Right forelimb (tissue), 1 donor: Measurements from ENCODE around the gene MYO7B.

Experiments used
- DNase-seq: peaks from one replicate; pipeline ENCODE4 v3.0.0-alpha.2; 2018

The MYO7B gene

GRCh38 chr2:127640082-127641072 lies 104.9 kb downstream of the MYO7B start:
- no peak for DNase-seq

DNA sequence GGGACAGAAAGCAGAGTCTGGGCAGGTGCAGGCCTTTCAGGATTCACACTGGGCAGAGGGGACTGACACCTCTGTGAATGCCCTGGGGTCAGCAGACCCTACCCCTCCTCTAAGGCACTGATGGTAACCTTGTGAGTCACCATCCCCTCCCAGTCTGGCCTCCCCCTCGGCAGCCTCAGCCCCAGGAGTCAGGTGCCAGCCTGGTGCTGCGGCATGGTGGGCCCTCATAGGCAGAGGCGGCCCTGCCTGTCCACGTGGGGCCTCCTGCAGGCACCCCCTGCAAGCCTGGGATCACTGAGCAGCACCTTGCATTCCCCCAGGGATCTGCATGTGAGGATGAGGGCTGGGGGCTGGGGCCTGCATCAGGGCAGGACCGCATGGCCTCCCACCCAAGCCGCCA lies 105.7 kb downstream of the MYO7B start:
- DNase-seq = no peak

DNA sequence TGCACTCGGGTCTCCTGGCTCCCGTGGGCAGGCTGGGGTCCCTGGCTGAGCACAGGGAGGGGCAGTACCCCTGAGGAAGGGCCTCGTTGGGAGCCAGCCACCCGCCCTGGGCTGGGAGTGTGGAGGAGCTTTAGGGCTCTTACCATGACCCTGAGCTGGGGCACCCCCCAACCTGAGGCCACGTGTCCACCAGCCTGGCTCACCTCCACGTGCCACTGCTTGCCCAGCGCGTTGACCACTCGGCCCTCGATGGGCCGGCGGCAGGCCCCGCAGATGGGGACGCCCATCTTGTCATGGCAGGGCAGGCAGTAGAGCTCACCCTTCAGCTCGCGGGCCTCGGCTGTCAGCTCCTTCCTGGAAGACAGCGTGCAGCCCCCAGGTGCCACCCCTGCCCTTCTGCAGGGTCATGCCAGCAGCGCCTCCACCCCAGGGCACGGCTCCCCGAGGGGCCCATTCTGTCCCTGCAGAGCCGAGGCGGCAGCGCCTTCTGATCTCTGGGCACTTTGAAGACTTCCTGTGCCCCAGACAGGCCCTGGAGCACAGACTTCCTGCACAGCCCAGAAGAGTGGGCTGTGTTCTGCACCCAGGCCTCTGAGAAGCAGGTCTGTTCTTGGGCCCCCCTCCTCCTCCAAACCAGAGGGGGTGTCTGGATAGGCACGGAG lies 106.5 kb downstream of the MYO7B start:
- no peak for DNase-seq

- no peak for DNase-seq
These were observed 107.4 kb downstream of the MYO7B start for GRCh38 chr2:127642706-127643438.

DNA sequence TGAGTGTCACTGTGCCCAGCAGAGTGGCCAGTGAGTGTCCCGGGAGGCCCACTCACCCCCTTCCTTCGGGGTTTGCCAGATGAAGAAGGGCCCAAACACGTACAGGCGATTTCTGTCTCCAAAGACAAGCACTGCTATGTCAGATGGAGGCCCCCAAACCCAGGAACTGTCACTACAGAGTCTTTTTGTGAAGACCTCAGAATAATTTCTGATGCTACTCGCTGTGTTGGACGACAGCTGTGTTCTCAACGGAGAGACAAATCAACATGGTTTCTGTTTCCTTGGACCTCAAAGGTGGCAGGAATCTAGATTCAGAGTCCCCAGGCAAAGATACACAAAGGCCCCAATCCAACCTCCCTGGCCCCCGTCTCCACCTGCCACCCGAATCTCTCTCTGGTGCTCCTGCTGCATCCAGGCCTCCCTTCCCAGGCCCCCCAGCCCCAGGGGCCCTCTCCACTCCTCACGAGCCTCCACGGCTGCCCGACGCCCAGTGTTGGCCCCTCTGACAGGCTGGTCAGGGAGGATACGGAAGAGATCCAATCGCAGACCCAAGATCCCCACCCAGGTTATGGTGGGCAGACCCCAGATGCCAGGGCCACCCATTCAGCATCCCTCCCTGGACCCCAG lies 108.1 kb downstream of the MYO7B start:
- DNase-seq = no peak

- no peak for DNase-seq
These were observed 108.9 kb downstream of the MYO7B start for GRCh38 chr2:127644066-127645025.

- no peak for DNase-seq
These were observed 109.5 kb downstream of the MYO7B start for GRCh38 chr2:127645026-127645394.

- DNase-seq = no peak
These were observed 110.2 kb downstream of the MYO7B start, which contains the start of gene GPR17 for GRCh38 chr2:127645395-127646291. GPR17 (plus strand) TSS chr2:127646153; CDS start chr2:127650736, 4,583 bp downstream.

DNA sequence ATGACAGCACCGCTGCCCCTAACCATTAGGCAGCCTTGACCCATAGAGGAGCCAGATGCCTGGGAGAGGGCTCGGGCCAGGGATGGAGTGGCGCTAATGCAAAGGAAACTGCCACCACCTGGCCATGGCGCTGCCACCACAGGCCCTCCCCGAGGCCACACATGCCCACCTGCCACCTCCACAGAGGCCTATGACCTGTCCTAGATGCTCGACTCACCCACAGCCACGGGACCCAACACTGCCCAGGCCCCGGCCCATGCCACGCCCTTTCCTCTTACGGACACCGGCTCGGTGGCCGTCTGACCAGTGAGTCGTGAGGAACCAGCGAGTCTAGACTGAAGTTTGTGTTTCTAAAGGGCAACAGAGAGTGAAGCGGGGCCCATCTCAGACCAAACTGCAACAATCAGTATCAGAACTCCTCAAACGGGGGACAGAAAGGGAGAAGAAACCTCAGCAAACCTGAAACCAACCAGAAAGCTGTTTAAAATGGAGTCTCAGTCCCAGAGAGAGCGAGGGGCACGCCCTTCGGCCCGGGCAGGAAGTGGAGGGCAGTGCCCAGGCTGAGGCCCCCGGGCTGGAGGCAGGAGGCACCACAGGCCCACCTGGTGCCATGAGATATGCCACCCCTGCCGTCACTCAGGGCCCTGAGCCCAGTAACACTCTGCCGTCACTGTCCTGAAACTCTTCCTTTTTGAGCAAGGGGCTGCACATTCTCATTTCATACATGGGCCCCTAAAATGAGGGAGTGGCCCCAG lies 111.2 kb downstream of the MYO7B start:
- DNase-seq = no peak

GRCh38 chr2:127647242-127648190 lies 112.0 kb downstream of the MYO7B start:
- no peak for DNase-seq

DNA sequence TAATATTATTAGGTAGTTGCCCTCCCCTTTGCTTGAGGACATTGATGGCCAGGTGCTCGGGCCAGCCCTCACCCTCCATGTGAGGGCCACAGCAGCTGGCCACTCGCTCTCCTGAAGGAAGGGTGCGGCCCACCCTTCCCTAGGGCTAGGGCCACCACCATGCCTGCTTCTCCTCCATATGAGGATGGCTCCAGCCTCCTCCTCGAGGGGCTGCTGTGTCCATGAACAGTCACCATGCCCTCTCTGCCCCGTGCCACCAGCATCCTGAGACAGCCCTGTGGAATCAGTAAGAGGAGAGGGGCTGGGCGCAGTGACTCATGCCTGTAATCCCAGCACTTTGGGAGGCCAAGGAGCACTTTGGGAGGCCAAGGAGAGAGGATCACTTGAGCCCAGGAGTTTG lies 112.8 kb downstream of the MYO7B start:
- DNase-seq = no peak

DNA sequence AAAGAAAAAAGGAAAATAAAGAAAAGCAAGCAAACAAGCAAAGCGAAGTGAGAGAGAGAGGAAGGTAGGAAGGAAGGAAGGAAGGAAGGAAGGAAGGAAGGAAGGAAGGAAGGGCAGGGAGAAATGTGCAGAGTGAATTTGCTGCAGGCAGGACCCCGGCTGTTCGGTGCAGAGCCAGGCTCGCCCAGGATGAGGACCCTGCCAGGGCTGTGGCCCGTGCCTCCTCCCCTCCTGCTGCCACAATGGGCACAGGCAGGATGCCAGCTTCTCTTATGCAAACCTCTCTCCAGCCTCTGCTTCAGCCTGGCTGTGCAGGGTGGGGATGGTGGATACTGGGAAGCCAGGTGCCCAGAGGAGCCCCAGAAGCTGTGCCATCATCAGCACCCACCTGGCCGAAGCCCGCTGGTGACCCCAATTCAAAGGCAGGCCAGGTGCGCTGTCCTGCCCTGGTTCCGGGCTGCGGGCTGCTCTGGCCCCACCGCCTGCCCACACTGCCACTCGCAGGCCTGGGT lies 113.7 kb downstream of the MYO7B start:
- no peak for DNase-seq

- peak; percentile 81 for DNase-seq
These were observed 114.2 kb downstream of the MYO7B start for GRCh38 chr2:127649684-127650040.

GRCh38 chr2:127650041-127650784 lies 114.7 kb downstream of the MYO7B start:
- DNase-seq = no peak

GRCh38 chr2:127650785-127651380 lies 115.4 kb downstream of the MYO7B start:
- DNase-seq = no peak

GRCh38 chr2:127651381-127651809 lies 115.9 kb downstream of the MYO7B start:
- no peak for DNase-seq

DNA sequence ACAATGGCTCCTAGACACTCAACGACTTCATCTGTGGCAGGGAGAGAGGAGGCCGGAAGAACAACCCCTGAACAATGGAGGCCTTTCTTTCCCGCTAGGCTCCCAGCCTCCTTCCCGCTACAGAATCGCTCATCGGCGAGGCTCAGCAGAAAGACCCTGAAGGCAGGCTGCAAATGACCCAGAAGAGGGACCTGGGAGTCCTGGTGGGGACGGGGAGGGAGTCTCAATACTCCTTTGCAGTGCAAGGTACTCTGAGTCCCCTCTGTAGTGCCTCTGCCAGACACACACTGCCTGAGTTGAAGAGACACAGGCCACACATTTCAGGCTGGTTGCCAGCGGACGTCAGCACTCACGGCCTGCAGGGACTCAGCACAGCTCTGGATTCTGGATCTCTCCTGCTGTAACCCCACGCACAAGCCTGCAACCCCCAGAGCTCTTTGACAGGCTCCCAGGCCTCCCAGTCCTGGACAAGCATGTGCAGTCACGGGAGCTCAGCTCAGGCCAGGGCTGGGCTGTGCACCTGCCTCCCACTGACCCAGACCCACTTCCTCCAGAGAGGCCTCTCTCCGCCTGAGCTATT lies 116.6 kb downstream of the MYO7B start:
- DNase-seq = peak; percentile 75
